ENCODE measurements around the gene INVS. TPM values are rescaled to one million over a fixed set of nuclear protein-coding genes. Genes with fewer than 3 reads are reported as not detected.

The INVS gene
- total RNA-seq, 2 donors from 2014 or later, result 15.3 to 17.7 TPM

DNA sequence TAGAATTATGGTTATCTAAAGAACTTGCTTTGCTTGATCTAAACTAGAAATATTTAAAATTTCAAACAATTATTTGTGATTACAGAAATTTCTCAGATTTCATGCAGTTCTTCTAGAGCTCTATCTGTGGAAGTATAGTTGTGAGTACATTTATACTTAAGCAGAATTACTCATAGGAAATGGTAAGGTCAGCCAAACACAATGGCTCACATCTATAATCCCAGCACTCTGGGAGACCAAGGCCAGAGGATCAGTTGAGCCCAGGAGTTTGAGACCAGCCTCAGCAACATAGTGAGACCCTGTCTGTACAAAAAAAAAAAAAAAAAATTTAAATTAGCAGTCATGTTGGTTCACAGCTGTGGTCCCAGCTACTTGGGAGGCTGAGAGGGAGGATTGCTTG, 71.0 kb downstream of the INVS start:
- H3K9me3 Mint-ChIP-seq, result peaks cover 9% of the 10 kb centered on the region
- no peaks in the 10 kb centered on the region for H3K27me3 Mint-ChIP-seq
- no peak for ATAC-seq (replicated peaks)
- peaks cover 22% of the 10 kb centered on the region for H3K36me3 Mint-ChIP-seq (ENCODE audit: low read depth)
- peaks cover 3% of the 10 kb centered on the region for H3K4me1 Mint-ChIP-seq
- H3K27ac Mint-ChIP-seq, result no peak overlapping the region
- H3K4me3 Mint-ChIP-seq, result no peak overlapping the region

DNA sequence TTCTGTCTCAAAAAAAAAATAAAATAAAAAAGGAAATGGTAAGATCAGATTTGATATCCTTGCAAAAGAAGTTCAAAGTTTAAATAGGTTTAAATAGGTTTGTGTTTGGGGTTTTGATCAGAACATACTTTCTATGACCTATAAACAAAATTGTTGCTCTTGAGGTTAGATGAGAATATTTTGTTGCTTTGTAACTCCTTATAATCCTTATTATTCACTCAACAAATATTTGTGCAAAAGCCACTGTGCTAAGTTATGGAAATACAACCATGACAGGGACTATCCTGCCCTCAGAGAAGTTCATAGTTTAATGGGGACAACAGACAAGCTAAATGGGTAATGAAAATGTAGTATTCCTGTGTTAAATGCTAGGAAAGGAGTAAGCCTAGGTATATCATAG, 71.5 kb downstream of the INVS start:
- Mint-ChIP-seq H3K36me3 (ENCODE audit: low read depth) (peaks cover 22% of the 10 kb centered on the region), H3K4me1 (peaks cover 3% of the 10 kb centered on the region), H3K27ac (no peak overlapping the region), H3K27me3 (no peaks in the 10 kb centered on the region), H3K4me3 (no peak overlapping the region), H3K9me3 (peaks cover 9% of the 10 kb centered on the region)
- ATAC-seq (replicated peaks), result no peak

DNA sequence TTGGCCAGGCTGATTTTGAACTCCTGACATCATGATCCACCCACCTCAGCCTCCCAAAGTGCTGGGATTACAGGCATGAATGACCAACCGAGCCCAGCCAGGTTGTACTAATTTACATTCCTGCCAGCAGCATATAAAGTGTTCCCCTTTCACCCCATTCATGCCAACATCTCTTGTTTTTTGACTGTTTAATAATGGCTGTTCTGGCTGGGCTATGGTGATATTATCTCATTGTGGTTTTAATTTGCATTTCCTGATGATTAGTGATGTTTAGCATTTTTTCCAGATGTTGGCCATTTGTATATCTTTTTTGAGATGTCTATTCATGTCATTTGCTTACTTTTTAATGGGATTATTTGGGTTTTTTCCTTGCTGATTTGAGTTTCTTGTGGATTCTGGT, 87.3 kb downstream of the INVS start:
- no peak overlapping the region for H3K27ac Mint-ChIP-seq
- no peak overlapping the region for H3K4me3 Mint-ChIP-seq
- no peaks in the 10 kb centered on the region for H3K27me3 Mint-ChIP-seq
- no peak for ATAC-seq (replicated peaks)
- no peaks in the 10 kb centered on the region for H3K36me3 Mint-ChIP-seq (ENCODE audit: low read depth)
- H3K4me1 Mint-ChIP-seq, result no peaks in the 10 kb centered on the region
- peaks cover 21% of the 10 kb centered on the region for H3K9me3 Mint-ChIP-seq

DNA sequence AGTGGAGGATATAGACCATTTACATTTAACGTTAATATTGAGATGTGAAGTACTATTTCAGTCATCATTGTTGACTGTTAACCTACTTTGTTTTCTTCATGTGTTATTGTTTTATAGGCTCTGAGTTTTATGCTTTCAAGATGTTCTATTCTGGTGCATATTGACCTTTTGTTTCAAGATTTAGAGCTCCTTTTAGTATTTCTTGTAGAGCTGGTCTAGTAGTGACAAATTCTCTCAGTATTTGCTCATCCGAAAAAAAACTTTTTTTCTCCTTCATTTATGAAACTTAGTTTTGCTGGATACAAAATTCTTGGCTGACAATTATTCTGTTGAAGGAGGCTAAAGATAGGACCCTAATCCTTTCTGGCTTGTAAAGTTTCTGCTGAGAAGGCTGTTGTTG, 91.3 kb downstream of the INVS start:
- H3K9me3 Mint-ChIP-seq, result peaks cover 25% of the 10 kb centered on the region
- no peak for ATAC-seq (replicated peaks)
- no peak overlapping the region for H3K4me3 Mint-ChIP-seq
- H3K27ac Mint-ChIP-seq, result no peak overlapping the region
- no peaks in the 10 kb centered on the region for H3K4me1 Mint-ChIP-seq
- H3K36me3 Mint-ChIP-seq (ENCODE audit: low read depth), result peaks cover 12% of the 10 kb centered on the region
- no peaks in the 10 kb centered on the region for H3K27me3 Mint-ChIP-seq

DNA sequence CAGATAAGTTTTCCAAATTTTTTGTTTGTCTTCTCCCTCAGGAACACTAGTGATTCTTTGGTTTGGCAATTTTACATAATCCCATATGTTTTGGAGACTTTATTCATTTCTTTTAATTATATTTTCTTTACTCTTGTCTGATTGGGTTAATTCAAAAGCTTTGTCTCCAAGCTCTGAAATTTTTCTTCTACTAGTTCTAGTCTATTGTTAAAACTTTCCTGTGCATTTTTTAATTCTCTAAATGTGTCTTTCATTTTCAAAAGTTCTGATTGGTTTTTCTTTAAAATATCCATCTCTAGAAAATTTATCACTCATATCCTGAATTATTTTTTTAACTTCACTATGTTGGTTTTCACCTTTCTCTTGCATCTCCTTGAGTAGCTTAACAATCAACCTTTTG, 92.2 kb downstream of the INVS start:
- Mint-ChIP-seq H3K4me1 (no peaks in the 10 kb centered on the region), H3K36me3 (ENCODE audit: low read depth) (peaks cover 12% of the 10 kb centered on the region), H3K9me3 (peaks cover 25% of the 10 kb centered on the region), H3K4me3 (no peak overlapping the region), H3K27me3 (no peaks in the 10 kb centered on the region), H3K27ac (no peak overlapping the region)
- ATAC-seq (replicated peaks), result no peak

DNA sequence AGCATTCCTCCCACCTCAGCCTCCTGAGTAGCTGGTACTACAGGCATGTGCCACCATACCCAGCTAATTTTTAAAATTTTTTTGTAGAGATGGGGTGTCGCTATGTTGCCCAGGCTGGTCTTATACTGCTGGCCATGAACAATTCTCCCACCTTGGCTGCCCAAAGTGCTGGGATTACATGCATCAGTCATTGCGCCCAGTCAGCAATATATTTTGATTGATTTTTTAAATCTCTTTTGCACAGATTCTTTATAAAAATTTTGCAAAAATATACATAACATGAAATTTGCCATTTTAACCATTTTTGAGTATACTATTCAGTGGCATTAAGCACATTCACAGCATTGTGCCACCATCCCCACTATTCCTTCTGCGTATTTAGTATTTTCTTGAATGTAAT, 94.0 kb downstream of the INVS start:
- H3K27ac Mint-ChIP-seq, result no peak overlapping the region
- peaks cover 25% of the 10 kb centered on the region for H3K9me3 Mint-ChIP-seq
- H3K27me3 Mint-ChIP-seq, result no peaks in the 10 kb centered on the region
- H3K4me3 Mint-ChIP-seq, result no peak overlapping the region
- H3K4me1 Mint-ChIP-seq, result no peaks in the 10 kb centered on the region
- ATAC-seq (replicated peaks), result no peak
- peaks cover 12% of the 10 kb centered on the region for H3K36me3 Mint-ChIP-seq (ENCODE audit: low read depth)

DNA sequence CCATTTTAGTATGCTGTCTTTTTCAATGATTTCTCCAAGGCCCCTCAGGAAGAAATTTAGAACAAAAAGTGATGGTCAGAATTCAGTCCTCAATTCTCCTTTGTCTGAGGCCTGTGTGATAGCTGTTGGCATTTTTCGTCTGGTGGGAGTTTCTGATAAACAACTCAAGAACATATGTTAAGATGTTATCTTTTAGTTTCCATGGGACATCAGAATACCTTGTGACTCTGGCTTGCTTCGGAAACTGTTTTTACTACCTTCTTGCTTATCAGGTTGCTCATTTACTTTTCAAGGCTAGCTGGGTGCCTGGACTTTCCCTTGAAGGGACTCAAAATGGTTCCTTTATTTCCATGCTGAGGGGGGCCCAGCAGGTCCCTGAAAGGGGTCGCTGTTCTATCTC, 97.2 kb downstream of the INVS start:
- Mint-ChIP-seq H3K9me3 (peaks cover 7% of the 10 kb centered on the region), H3K27ac (no peak overlapping the region), H3K36me3 (ENCODE audit: low read depth) (peaks cover 12% of the 10 kb centered on the region), H3K4me1 (no peaks in the 10 kb centered on the region), H3K4me3 (no peak overlapping the region), H3K27me3 (no peaks in the 10 kb centered on the region)
- no peak for ATAC-seq (replicated peaks)

DNA sequence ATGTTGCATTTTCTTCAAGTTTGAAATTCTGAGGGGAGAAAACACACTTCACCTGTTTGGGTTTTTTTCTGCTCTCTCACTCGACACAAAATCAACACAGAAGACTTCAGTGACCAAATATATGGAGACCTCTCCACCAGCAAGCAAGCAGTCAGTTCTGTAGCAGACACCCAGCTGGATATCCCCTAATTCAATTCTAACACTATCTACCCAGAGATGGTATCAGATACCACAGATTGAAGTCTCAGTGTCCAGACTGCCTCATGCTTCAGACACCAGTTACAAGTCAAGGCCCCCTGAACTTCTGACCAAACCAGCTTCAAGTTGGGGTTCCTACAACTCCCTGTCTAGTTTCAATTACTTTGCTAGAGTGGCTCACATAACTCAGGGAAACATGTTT, 97.8 kb downstream of the INVS start:
- H3K27ac Mint-ChIP-seq, result no peak overlapping the region
- H3K4me1 Mint-ChIP-seq, result no peaks in the 10 kb centered on the region
- ATAC-seq (replicated peaks), result no peak
- no peaks in the 10 kb centered on the region for H3K27me3 Mint-ChIP-seq
- H3K4me3 Mint-ChIP-seq, result no peak overlapping the region
- peaks cover 12% of the 10 kb centered on the region for H3K36me3 Mint-ChIP-seq (ENCODE audit: low read depth)
- peaks cover 1% of the 10 kb centered on the region for H3K9me3 Mint-ChIP-seq

DNA sequence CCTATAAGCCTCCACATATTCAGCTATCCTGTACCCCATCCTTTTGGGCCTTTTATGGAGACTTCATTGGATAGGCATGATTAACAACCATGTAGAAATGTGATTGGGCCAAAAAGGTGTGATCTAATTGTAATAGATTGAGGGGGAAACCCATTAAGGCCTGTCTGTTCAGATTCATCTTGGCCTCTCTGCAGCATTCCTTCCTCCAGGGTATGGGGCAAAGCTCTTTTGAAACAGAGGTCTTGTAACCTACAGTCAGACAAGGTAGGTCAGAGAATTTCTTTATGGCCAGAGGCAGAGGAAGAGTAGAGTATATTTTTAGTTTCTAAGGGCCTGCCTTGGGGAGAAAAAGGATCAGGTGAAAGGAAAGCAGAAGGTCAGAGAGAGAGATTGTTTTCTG, 98.5 kb downstream of the INVS start:
- no peak overlapping the region for H3K27ac Mint-ChIP-seq
- H3K4me1 Mint-ChIP-seq, result no peaks in the 10 kb centered on the region
- H3K36me3 Mint-ChIP-seq (ENCODE audit: low read depth), result peaks cover 12% of the 10 kb centered on the region
- ATAC-seq (replicated peaks), result no peak
- H3K27me3 Mint-ChIP-seq, result no peaks in the 10 kb centered on the region
- no peak overlapping the region for H3K4me3 Mint-ChIP-seq
- H3K9me3 Mint-ChIP-seq, result no peaks in the 10 kb centered on the region

DNA sequence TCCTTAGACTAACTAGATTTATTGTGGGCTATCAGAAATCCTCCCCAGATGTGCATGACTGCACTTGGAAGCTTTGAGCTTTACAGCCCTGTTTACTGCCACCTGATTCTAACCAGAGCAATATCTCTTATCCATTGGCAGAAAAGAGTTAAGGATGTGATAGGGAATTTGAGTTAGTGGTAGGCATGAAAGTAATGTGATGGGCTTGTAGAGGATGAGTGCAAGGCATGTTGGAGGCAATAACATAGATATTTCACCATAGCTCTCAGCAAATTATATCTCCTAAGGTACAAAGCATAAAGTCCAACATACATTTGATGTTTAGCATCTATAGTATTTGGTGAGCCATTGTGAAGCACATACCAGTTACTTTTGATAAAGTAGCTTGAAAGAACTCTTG, 103.8 kb downstream of the INVS start:
- H3K4me3 Mint-ChIP-seq, result no peak overlapping the region
- H3K27ac Mint-ChIP-seq, result no peak overlapping the region
- no peaks in the 10 kb centered on the region for H3K36me3 Mint-ChIP-seq (ENCODE audit: low read depth)
- no peak for ATAC-seq (replicated peaks)
- H3K4me1 Mint-ChIP-seq, result no peaks in the 10 kb centered on the region
- no peaks in the 10 kb centered on the region for H3K27me3 Mint-ChIP-seq
- no peaks in the 10 kb centered on the region for H3K9me3 Mint-ChIP-seq

DNA sequence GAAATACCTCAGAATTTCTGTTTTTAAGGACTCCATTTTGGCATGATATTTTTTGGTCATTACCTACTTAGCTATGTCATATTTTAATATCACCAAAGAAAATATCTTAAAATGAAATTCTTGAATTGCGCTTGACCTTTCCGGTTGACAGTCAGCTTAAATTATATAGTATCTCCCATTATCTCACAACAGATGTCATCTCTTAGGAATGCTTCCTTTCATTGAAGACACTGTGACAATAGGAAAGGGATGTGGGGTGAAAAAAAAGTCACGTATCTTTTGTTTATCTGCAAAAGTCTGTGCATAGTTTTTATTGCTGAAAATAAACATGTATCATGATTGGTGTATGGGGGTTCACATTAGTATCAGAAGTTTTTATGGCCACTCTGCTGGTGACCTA, 105.8 kb downstream of the INVS start:
- peaks cover 2% of the 10 kb centered on the region for H3K4me1 Mint-ChIP-seq
- no peaks in the 10 kb centered on the region for H3K9me3 Mint-ChIP-seq
- H3K36me3 Mint-ChIP-seq (ENCODE audit: low read depth), result no peaks in the 10 kb centered on the region
- no peaks in the 10 kb centered on the region for H3K27me3 Mint-ChIP-seq
- ATAC-seq (replicated peaks), result no peak
- H3K4me3 Mint-ChIP-seq, result no peak overlapping the region
- no peak overlapping the region for H3K27ac Mint-ChIP-seq

DNA sequence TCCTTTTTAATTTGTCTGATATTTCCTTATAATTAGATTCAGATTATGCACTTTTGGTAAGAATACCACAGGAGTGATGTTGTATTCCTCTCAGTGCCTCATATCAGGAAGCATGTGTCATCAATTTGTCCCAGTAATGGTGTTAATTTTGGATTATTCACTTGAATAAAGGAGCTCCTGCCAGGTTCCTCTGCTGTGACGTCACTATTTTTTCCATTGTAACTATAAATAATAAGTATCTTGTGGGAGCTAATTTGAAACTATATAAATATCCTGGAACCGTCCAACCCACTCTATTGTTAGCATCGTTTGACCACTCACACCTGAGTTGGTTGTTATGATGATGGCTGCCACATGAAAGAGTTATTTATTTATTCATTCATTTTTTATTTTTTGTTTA, 107.9 kb downstream of the INVS start:
- ATAC-seq (replicated peaks), result no peak
- Mint-ChIP-seq H3K27ac (no peak overlapping the region), H3K4me1 (peaks cover 7% of the 10 kb centered on the region), H3K27me3 (no peaks in the 10 kb centered on the region), H3K9me3 (no peaks in the 10 kb centered on the region), H3K36me3 (ENCODE audit: low read depth) (no peaks in the 10 kb centered on the region), H3K4me3 (no peak overlapping the region)

DNA sequence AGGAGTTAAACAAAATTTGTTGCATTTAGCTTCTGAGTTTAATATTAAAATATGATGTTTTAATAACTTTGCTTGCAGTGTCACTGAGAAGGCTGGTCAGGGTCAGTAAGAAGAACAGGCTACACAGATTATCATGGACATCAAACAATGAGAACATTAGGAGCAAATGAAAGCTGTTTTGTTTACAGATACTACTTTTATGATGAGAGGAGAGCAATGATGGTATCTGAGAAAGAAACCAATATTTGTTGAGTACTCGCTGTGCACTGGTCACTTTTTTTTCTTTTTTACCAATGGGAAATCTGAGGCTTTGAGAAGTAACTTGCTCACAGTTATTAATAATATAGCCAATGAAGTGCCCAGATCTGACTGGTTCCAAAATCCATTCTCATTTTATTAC, 109.6 kb downstream of the INVS start:
- Mint-ChIP-seq H3K9me3 (no peaks in the 10 kb centered on the region), H3K27ac (no peak overlapping the region), H3K36me3 (ENCODE audit: low read depth) (no peaks in the 10 kb centered on the region), H3K4me1 (peaks cover 7% of the 10 kb centered on the region), H3K27me3 (no peaks in the 10 kb centered on the region), H3K4me3 (peak overlapping the region; percentile 78)
- no peak for ATAC-seq (replicated peaks)

DNA sequence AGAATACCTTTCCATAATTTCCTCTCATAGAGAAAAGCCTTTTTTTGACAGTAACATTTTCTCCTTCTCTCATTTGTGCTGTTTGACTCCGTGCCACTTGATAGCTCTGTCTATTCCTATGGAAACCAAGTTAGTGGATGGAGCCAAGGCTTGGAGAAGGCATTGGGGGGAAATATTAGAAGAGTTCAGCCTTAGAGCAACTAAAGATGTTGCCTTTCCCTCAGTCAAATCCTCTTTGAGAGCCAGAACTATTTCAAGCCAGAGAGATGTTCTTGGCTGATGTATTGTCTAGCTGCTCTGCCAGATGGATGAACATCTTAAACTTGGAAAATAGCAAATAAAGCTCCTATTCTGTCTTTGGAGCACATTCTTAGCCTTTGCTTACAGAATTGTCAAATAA, 112.4 kb downstream of the INVS start:
- Mint-ChIP-seq H3K4me1 (peaks cover 7% of the 10 kb centered on the region), H3K27ac (no peak overlapping the region), H3K9me3 (no peaks in the 10 kb centered on the region), H3K4me3 (no peak overlapping the region), H3K36me3 (ENCODE audit: low read depth) (no peaks in the 10 kb centered on the region), H3K27me3 (no peaks in the 10 kb centered on the region)
- ATAC-seq (replicated peaks), result no peak

DNA sequence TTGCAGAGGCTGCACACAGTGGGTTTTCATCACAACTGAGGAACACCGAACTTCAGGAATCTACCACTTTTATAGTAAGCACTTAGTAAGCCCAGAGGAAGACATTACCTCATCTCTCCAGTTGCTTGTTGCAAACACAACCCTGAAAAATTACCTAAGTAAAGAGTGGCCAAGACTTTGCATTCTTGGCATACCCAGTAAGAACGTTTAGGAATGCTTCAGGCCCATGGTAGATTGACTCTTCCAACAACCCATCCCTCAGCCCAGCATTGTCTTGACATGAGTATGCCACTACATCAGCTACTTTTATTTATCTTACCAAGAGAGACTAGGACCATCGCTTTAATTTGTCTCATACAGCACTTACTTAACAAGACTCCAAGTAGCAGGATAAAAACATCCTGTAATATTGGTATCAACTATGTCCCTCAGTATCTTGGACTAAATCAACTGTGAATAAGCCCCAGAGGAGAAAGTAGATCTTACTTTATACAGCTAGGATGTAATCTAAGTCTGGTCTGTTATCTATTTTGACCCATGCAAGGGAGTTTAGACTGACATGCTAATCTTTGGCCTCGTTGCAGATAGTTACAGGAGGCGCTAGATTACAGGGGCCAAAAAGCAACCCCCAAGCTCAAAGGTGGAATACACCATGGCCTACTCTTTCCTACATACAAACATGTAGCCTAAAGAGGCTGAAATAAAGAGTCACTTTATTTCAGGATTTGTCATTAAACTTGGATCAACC, 114.9 kb downstream of the INVS start:
- no peaks in the 10 kb centered on the region for H3K27me3 Mint-ChIP-seq
- no peaks in the 10 kb centered on the region for H3K36me3 Mint-ChIP-seq (ENCODE audit: low read depth)
- H3K4me3 Mint-ChIP-seq, result no peak overlapping the region
- ATAC-seq (replicated peaks), result no peak
- no peak overlapping the region for H3K27ac Mint-ChIP-seq
- H3K4me1 Mint-ChIP-seq, result peaks cover 7% of the 10 kb centered on the region
- no peaks in the 10 kb centered on the region for H3K9me3 Mint-ChIP-seq
